ENCODE measurements around the gene BRI3BP.

DNA sequence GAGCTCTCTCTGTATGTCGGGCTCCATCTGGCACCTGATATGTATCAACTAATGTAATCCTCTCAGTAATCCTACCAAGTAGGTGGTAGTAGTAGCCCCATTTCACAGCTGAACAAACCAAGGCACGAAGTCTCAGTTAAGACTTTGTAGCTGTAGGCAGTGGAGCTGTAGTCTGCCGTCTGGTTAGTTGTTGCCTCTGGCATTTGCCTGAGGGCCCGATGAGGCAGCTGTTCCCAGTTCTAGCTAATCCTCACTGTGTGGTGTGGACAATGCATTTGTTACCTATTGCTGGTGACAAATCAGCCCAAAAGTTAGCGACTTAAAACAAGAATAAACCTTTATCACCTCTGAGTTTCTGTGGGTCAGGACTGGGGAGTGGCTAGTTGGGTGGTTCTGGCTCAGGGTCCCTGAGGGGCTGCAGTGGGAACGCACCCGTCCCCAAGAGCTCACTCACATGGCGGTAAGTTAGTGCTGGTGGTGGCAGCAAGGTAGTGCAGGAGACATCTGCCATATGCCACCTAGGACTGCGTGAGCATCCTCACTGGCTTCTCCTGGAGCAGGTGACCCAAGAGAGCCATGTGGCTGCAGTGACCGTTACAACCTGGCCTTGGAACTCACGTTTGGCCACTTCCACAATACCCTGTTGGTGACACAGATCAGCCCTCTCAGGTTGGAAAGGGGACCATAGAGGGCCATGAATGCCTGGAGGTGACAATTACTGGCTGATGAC lies 77.4 kb downstream of the BRI3BP start:
- TF ChIP-seq CTCF (IDR thresholded peaks at IDR 0.05; ENCODE audit: insufficient read depth, low read length) = no peak
- TF ChIP-seq POLR2AphosphoS5 (IDR thresholded peaks at IDR 0.05; ENCODE audit: low read depth) = no peak

Measured in HL-60 (cell line).